Measurements from ENCODE around the gene SDCCAG8.

Gene SDCCAG8

DNA sequence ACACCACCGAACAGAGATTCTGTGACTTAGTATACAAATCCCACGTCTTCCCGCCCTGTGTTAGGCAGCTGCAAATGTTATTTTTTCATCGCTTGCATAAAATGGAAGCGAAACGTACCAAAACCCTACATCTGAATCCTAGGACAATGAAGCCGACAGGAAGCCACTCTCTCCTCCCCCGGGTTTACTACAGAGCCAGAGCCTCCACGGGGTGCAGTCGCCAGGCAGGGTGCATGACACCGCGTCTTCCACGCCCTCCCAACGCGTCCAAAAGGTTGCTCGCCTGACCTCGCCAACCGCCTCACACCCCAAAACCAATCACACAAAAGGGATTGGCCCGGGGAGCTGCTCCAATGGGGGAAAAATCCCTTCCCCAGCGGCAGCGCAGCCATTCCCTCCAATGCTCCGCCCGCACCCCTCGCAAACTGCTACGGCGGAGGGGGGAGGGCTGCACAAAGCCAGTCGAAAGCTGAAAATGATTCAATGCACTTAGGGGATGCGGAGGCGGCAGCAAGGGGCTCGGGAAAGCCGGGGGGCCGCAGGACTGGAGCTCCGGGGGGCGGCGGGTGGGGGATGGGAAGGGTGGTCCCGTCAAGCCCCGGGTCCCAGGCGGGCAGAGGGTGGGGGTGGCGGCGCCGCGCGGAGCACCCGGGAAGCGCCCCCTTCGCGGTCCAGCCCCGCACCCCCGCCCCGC lies 1.5 kb upstream of the SDCCAG8 start:
- no peak for DNase-seq (ENCODE audit: low spot score)

DNA sequence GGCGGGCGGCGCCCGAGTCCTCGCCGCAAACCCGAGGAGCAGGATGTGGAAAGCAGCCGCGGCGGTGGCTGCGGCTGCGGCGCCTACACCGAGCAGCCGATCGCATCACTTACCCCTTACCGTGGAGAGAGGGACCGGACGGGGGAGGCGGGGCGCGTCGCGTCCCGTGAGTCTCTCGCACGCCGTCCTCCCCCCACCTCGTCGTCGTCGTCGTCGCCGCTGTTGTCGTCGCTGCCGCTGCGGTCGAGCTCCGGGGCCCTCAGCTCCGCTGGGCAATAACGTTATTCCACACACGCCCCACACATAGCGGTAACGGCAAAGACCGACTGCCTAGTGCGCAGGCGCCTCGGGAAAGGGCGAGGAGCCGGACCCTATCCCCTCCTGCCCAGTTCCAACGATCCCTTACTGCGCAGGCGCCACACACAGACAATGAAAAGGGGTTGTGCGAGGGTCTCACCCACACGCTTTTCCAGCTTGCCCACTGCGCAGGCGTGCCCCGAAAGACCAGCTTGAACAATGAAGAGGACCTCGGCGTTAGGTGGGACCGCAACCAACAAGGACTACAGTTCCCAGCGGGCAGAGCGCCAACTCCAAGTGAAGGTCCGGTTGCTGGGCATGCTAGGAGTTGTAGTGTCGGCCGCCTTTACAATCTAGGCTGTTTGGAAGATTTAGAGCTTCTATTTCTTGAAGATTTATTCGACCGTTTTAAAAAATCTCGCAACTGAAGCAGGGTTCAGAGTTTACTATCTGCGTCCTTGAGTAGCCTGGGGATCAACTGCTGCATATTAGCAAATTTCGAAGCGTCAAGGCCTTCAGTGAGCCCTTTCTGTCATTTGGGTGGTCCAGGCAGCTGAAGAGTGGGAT lies 682 bp upstream of the SDCCAG8 start, which contains the start of gene CEP170:
Gene CEP170, minus strand, starts transcription at position 355 of the 864 bp plus-strand sequence. CDS start 30,001 bp downstream, outside the sequence.
- DNase-seq (ENCODE audit: low spot score): no peak

DNA sequence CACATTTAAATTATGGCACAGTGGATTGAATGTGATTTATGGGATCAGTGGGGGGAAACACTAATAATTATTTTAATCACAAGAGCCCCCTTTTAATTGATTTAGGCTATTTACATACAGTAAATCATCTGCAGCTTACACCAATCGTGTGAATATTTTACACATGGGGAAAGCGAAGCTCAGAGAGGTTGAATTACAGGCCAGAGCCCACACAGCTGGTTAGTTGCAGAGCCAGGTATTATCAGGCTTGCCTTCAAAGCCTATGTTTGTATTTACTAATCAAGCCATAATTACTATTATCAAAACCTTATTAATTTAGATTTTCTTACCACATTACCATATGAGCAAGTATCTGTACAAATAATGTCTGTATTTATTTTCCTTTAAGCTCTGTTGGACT lies 749 bp downstream of the SDCCAG8 start:
- no peak for DNase-seq (ENCODE audit: low spot score)

DNA sequence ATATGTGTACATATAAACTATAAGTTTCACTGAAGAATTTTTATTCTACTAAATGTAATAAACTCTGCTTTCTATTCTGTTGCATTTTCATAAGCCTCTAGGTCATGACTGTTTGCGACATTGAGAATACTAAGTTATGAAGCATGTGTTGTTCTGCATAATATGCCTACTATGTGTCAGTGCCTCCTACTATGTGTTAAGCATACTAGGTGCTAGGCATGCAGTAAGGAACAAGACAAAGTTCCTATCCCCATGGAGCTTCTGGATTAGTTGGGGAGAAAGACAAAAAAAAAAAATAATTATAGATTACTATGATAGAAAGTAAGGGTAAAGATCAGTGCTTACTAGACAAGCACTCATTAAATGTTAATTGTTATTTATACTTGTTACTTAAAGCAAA lies 1.3 kb downstream of the SDCCAG8 start:
- no peak for DNase-seq (ENCODE audit: low spot score)

DNA sequence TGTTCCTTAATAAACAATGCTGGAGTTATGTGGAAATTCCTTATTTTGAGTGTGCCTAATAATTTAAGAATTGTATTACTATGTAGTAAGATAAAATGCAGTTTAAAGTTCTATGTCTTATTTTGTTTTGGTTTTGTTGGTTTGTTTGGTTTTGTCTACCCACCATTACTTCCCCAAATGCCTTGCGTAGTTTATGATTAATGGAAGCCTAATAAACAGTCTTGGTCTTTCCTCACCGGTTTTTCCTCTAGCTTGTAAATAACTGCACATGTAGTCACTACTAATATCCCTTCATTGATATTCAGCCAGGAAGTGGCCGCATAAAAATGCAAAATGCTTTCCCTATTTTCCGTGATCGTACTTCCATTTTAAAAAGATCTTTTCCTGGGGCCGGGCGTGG lies 2.9 kb downstream of the SDCCAG8 start:
- no peak for DNase-seq (ENCODE audit: low spot score)

DNA sequence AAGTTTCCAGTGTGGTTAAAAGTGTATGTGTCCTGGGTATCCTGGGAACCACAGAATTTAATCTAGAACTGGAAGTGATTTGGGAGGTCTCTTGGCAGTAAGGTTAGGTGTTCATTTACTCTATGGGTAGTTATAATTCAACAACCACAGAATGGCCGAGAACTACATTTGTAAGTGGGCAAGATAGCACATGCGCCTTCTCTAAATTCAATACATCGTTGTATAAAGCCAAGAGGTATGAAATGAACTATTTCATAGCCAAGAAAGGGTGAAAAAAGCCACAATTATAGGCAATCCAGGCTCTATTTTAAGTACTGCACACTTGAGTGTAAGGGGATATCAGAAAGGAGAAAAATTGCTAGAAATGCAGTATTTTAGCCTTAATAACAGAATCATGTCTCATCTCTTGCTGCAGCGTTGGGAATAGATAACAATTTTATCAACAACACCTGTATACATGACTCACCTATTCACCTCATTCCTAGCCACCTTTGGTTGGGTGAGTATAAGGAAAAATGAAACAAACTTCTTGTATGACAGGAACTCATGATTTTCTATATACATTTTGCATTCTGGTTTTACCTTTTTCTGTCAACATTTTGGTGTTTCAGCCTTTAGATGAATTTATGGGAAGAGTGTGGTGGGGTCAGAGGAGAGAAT lies 4.5 kb downstream of the SDCCAG8 start:
- DNase-seq (ENCODE audit: low spot score): no peak

DNA sequence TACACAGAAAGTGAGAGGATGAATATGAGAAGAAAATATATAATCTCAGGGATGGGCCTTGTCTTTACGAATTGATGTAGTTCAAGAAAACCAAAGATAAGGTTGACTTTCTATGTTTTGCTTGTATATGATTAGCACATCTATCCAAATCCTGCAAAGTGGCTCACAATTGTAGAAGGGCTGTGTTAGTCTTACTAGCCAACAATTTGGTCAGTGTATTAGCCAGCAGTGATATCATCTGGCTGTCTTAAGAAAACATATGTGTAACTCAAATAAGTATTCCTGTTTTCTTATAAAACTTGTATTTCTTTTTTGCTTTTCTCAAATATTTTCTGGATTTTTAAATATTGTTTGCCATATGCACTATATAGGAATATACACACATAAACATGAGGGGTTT lies 5.5 kb downstream of the SDCCAG8 start:
- DNase-seq (ENCODE audit: low spot score): no peak

DNA sequence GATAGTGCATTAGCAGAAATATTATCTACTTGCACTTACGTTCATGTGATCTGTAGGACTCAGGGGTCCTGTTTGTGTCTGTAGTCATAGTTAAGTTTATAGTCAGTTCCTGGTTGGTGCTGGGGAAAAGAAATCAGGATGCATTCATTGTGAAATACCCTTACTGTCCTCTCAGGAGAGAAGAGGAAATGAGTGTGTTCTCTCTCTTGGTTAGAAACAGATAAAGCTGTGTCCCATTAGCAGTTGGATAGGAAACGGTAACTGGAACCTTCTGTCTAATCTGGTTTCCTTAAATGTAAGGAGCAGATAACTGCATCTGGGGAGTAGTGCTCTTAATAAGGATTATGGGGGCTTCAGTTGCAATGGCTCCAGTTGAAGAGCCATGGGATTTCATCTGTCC lies 8.9 kb downstream of the SDCCAG8 start:
- DNase-seq (ENCODE audit: low spot score): no peak

DNA sequence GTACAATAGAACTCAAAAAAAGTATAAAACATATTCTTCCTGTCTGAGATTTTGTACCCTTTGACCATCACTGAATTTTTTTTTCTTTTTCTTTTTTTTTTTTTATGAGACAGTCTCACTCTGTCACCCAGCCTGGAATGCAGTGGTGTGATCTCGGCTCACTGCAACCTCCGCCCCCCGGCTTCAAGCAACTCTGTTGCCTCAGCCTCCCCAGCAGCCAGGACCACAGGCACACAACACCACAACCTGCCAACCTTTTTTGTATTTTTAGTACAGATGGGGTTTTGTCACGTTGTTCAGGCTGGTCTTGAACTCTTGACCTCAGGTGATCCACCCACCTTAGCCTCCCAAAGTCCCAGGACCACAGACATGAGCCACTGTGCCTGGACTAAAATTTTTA lies 10.4 kb downstream of the SDCCAG8 start:
- DNase-seq (ENCODE audit: low spot score): no peak

DNA sequence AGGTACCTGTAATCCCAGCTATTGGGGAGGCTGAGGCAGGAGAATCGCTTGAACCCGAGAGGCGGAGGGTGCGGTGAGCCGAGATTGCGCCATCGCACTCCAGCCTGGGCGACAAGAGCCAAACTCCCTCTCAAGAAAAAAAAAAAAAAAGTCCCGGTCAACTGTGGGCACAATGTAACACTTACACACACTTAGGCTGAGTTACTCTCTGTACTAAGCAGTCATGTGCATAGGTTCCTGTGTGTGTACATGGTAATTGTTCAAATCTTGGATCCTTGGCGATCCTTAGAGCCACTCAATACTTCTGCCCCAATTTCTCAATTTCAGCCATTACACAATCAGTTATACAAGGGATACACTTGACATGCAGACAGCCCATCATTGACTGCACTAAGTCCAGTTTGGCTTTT lies 11.6 kb downstream of the SDCCAG8 start:
- DNase-seq (ENCODE audit: low spot score): no peak

DNA sequence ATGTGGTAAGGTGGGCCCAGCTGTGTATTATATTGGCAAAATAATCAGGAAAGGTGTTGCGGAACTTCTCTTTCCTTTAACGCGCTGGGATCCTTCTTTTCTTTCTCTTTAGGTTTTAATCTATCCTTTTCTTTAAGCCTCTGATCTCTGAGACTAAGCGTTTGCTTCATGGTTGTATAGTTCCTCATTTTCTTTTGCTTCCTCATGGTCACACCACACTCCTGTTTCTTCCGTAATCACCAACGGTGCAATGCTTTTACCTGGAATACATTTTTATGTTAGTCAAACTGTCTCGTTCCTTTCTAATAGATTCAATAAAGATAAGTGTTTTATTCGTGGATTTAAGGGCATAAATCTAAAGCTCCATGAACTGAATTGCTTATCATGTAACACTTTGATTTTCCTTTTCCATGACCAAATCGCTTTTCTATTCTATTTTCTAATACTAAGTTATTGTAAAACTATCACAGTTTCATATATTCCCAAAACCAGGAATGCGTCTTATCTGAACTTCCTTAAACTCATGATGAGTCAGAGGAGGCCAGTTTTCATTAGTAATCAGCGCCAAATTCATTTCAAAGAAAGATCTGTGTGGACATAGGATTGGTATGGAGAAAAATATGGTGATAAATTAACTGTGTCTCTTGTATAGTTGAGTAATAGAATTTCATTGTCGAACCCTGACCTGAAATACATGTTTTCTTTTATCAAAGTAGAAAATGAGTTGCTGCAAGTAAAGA lies 12.2 kb downstream of the SDCCAG8 start:
- DNase-seq (ENCODE audit: low spot score): no peak

DNA sequence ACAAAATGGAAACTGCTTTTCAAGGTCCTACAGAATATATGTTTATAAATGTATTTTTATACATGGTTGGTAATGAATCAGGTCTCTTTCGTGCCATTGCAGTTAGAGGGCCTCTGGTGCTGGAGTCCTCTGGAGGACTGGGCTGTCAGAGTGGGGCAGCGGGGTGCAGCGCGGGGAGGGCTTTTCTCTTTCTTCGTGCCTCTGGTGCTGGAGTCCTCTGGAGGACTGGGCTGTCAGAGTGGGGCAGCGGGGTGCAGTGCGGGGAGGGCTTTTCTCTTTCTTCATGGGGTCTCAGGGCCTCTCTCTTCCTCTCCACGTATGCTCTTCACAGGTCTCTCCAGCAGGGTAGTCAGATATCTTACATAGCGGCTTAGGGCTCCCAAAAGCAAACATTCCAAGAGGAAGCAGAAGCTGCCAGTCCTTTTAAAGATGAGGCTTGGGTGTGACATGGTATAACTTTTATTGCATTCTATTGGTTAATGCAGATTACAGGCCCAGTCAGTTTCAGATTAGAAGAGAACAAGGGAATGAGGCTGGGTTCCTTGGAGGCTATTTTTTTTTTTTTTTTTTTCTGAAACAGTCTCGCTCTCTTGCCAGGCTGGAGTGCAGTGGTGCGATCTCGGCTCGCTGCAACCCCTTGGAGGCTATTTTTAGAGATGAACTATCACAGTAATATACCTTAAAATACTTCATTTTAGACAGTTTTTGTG lies 13.1 kb downstream of the SDCCAG8 start:
- DNase-seq (ENCODE audit: low spot score): no peak

DNA sequence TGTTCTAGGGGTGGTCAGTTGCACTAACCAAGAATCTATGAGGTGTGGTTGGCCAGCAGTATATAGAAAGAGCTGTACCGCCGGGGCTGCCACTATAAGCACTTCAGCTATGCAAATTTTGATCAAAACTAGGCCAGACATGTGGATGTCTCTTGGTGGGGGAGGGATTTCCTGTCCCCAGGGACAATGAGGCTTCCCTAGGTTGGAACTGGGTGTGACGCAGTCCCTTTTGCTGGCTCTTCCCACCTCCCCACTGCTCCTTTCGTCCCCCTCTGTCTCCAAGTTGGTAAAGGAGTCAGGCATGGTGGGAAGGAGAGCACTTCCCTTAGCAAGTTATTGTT lies 13.6 kb downstream of the SDCCAG8 start:
- DNase-seq (ENCODE audit: low spot score): no peak

DNA sequence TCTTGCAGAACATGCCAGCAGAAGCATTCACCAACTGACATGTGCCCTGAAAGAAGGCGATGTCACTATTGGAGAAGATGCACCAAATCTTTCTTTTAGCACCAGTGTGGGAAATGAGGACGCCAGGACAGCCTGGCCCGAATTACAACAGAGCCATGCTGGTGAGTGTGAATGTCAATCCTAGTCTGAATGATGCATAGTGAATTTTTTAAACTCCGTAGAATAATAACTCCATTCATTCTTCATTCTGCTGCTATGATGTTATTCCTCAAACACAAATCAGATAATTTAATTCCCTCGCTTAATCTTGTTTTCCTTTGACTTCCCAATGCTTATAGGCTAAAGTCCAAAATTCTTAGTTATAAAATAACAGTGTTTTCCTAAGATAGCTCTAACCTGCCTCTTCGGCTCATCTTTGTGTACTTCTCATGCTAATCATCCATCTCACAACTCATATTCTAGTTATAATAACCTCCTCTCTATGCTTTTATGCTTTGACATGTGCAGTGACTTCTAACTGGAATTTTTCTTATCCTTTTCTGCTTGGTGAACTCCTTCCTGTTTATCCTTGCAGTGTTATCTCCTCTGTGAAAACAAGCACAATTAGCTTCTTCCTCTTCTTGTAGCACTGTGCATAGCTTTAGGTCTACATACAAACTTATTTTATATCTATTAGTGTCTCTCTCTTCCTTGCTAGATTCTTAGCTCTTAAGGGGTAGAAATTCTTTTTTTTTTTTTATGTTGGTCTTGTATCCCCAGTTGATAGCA lies 14.4 kb downstream of the SDCCAG8 start:
- DNase-seq (ENCODE audit: low spot score): no peak

DNA sequence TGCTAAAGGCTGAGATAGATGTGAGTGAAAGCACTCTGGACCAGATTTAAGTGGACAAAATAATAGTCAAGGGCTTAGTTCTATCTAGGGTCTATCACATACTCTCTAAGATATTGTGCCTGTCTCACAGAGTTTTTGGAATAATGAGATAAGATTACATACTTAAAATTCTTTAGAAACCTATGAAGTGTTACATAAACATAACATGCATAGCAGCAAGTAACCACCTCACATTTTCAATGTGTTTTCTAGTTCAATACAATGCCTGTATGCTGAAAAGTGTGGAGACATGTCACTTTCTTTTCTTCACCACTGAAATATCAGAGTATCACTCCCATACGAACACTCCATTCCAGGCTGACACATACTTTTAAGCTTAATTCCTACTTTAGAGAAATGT lies 16.2 kb downstream of the SDCCAG8 start:
- no peak for DNase-seq (ENCODE audit: low spot score)

DNA sequence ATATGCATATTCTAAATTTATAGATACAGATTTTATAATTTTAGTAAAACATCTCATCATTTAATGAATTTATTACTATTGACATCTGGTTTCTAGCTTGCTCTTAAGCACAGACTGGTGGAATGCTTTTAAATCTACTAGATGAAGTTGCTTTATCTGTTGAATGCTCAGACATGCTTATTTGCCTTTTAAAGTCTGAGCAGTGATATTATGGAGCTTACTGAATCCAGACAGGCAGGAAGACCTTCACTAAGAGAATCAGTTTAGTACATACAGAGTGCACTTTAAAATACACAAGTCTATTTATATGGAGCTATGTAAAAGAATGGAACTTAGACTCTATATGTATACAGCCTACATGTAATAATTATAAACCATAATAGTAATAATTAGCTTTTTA lies 16.6 kb downstream of the SDCCAG8 start:
- DNase-seq (ENCODE audit: low spot score): no peak

DNA sequence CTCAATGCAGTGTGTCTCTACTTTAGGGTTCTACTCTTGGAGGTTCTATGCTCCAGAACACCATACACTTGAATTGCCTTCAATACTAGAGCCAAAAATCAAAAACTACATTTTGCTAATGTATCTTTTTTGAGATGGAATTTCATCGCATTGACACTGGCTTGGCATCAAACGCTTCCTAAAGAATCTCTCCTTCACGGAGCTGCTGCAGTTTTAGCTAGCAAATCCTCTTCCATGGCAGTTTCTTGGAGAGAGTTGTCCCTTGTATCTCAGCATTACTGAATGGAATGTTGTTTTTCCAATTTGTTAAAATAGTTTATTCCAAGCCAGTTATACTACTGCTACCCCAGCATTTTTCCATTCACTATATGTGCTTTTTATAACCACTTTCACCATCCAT lies 17.7 kb downstream of the SDCCAG8 start:
- DNase-seq (ENCODE audit: low spot score): no peak

DNA sequence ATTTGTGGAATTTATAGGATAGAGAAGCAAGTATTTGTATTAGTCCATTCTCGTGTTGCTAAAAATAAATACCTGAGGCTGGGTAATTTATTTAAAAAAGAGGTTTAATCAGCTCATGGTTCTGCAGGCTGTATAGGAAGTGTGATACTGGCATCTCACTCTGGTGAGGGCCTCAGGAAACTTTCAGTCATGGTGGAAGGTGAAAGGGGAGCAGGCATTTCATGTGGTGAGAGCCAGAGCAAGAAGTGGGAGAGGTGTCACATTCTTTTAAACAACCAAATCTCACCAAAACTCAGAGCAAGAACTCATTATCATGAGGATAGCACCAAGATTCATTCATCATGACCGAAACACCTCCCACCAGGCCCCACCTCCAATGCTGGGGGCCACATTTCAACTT lies 18.1 kb downstream of the SDCCAG8 start:
- DNase-seq (ENCODE audit: low spot score): no peak

DNA sequence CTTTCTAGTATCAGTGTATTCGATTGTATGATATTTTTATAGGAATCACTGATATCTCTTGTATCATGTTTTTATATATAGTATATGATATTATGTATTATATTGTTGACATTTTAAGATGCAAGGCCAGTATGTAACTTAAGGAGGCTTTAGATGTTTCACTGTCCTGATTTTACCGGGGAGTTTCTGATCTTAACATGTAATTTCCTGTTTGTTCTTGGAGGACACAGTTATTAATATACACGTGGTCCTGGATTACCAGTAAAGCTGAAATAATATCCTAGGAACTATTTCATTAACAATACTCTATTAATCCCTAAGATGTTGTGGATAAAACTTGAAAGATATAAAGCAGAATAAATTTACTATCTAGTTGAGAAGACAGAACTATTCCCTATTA lies 19.5 kb downstream of the SDCCAG8 start:
- no peak for DNase-seq (ENCODE audit: low spot score)

DNA sequence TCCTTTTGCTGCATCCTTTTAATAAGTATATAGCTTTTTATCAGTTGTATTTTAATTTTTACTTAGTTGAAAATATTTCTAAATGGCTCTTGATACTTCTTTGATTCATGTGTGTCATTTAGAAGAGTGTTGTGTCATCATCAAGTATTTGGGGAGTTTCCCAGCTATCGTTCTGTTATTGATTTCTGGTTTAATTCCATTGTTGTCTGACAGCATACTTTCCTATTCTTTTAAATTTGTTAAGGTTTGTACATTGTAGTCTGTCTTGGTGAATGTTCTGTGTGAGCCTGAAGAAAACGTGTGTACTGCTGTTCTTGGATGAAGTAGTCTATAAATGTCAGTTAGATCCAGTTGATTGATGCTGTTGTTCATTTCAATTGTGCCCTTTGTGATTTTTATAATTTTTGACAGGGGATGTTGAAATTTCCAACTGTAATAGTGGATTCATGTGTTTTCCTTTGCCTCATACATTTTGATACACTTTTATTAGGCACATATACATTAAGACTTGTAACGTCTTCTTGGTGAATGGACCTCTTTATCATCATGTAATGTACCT lies 24.8 kb downstream of the SDCCAG8 start:
- DNase-seq (ENCODE audit: low spot score): no peak

DNA sequence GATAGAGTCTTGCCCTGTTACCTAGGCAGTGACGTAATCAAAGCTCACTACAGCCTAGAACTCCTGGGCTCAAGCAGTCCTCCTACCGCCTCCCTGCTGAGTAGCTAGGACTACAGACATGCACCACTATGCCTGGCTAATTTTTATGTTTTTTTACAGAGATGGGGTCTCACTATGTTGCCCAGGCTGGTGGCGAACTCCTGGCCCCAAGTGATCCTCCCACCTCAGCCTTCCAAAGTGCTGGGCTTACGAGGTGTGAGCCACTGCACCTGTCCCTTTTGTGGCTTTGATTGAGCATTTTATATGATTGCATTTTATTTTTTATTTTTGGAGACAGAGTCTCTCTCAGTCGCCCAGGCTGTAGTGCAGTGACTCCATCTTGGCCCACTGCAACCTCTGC lies 25.8 kb downstream of the SDCCAG8 start:
- no peak for DNase-seq (ENCODE audit: low spot score)

Data from RKO (cell line).